ENCODE data around the gene TEX28.

Gene TEX28

GRCh38 chrX:154321152-154321551, 26.2 kb upstream of the TEX28 start:
- TF ChIP-seq EGR1 (IDR thresholded peaks at IDR 0.05) (no peak), TCF12 (IDR thresholded peaks at IDR 0.05; ENCODE audit: low read depth) (no peak), CEBPB (IDR thresholded peaks at IDR 0.05) (no peak)

GRCh38 chrX:154320406-154320805, 25.5 kb upstream of the TEX28 start:
- TF ChIP-seq MAX (IDR thresholded peaks at IDR 0.05) (no peak), NFIC (IDR thresholded peaks at IDR 0.05) (no peak), EGR1 (IDR thresholded peaks at IDR 0.05) (no peak), CEBPB (IDR thresholded peaks at IDR 0.05) (no peak), FOXM1 (IDR thresholded peaks at IDR 0.05; ENCODE audit: borderline replicate concordance, low read depth) (no peak), CREB1 (IDR thresholded peaks at IDR 0.05; ENCODE audit: low read depth) (no peak), TAF1 (IDR thresholded peaks at IDR 0.05; ENCODE audit: low read depth) (no peak), EP300 (IDR thresholded peaks at IDR 0.05; ENCODE audit: borderline replicate concordance) (no peak), RAD21 (IDR thresholded peaks at IDR 0.05; ENCODE audit: low read depth) (no peak), TEAD4 (IDR thresholded peaks at IDR 0.05) (no peak), USF1 (IDR thresholded peaks at IDR 0.05) (no peak)

GRCh38 chrX:154317391-154317995, 22.6 kb upstream of the TEX28 start:
- peak; percentile 16; the same call in 1 of the 2 replicates for TF ChIP-seq RAD21 (IDR thresholded peaks at IDR 0.05; ENCODE audit: low read depth)
- TF ChIP-seq TEAD4 (IDR thresholded peaks at IDR 0.05): no peak

- TF ChIP-seq TEAD4 (IDR thresholded peaks at IDR 0.05) (no peak), TAF1 (IDR thresholded peaks at IDR 0.05; ENCODE audit: low read depth) (no peak)
Observed at GRCh38 chrX:154315416-154315815, 20.5 kb upstream of the TEX28 start.

GRCh38 chrX:154313147-154313546, 18.2 kb upstream of the TEX28 start:
- TF ChIP-seq CEBPB (IDR thresholded peaks at IDR 0.05) (no peak), NFIC (IDR thresholded peaks at IDR 0.05) (no peak), EGR1 (IDR thresholded peaks at IDR 0.05) (no peak), USF1 (IDR thresholded peaks at IDR 0.05) (no peak), TCF12 (IDR thresholded peaks at IDR 0.05; ENCODE audit: low read depth) (no peak), TAF1 (IDR thresholded peaks at IDR 0.05; ENCODE audit: low read depth) (no peak), YY1 (IDR thresholded peaks at IDR 0.05; ENCODE audit: low read depth) (no peak), ZBTB7A (IDR thresholded peaks at IDR 0.05; ENCODE audit: low read depth) (no peak), FOXM1 (IDR thresholded peaks at IDR 0.05; ENCODE audit: borderline replicate concordance, low read depth) (no peak), TEAD4 (IDR thresholded peaks at IDR 0.05) (no peak), RAD21 (IDR thresholded peaks at IDR 0.05; ENCODE audit: low read depth) (no peak), EP300 (IDR thresholded peaks at IDR 0.05; ENCODE audit: borderline replicate concordance) (no peak)

GRCh38 chrX:154312116-154312515, 17.2 kb upstream of the TEX28 start:
- no peak for TF ChIP-seq TCF12 (IDR thresholded peaks at IDR 0.05; ENCODE audit: low read depth)
- no peak for TF ChIP-seq EP300 (IDR thresholded peaks at IDR 0.05; ENCODE audit: borderline replicate concordance)
- TF ChIP-seq CREB1 (IDR thresholded peaks at IDR 0.05; ENCODE audit: low read depth): no peak
- no peak for TF ChIP-seq FOXM1 (IDR thresholded peaks at IDR 0.05; ENCODE audit: borderline replicate concordance, low read depth)
- no peak for TF ChIP-seq MAX (IDR thresholded peaks at IDR 0.05)
- TF ChIP-seq RAD21 (IDR thresholded peaks at IDR 0.05; ENCODE audit: low read depth): no peak
- no peak for TF ChIP-seq REST (IDR thresholded peaks at IDR 0.05; ENCODE audit: low read depth)
- no peak for TF ChIP-seq USF1 (IDR thresholded peaks at IDR 0.05)
- no peak for TF ChIP-seq CEBPB (IDR thresholded peaks at IDR 0.05)
- TF ChIP-seq NFIC (IDR thresholded peaks at IDR 0.05): no peak
- TF ChIP-seq EGR1 (IDR thresholded peaks at IDR 0.05): no peak
- TF ChIP-seq TAF1 (IDR thresholded peaks at IDR 0.05; ENCODE audit: low read depth): no peak
- TF ChIP-seq TEAD4 (IDR thresholded peaks at IDR 0.05): no peak
- no peak for TF ChIP-seq ZBTB7A (IDR thresholded peaks at IDR 0.05; ENCODE audit: low read depth)
- no peak for TF ChIP-seq YY1 (IDR thresholded peaks at IDR 0.05; ENCODE audit: low read depth)

- no peak for TF ChIP-seq ZBTB7A (IDR thresholded peaks at IDR 0.05; ENCODE audit: low read depth)
- TF ChIP-seq NFIC (IDR thresholded peaks at IDR 0.05): no peak
- no peak for TF ChIP-seq MAX (IDR thresholded peaks at IDR 0.05)
- TF ChIP-seq TAF1 (IDR thresholded peaks at IDR 0.05; ENCODE audit: low read depth): no peak
- TF ChIP-seq REST (IDR thresholded peaks at IDR 0.05; ENCODE audit: low read depth): no peak
- TF ChIP-seq CEBPB (IDR thresholded peaks at IDR 0.05): no peak
Observed at GRCh38 chrX:154310616-154311536, 16.0 kb upstream of the TEX28 start.

Measured in Ishikawa (cell line).